ENCODE measurements around the gene GABRB3.

The GABRB3 gene

DNA sequence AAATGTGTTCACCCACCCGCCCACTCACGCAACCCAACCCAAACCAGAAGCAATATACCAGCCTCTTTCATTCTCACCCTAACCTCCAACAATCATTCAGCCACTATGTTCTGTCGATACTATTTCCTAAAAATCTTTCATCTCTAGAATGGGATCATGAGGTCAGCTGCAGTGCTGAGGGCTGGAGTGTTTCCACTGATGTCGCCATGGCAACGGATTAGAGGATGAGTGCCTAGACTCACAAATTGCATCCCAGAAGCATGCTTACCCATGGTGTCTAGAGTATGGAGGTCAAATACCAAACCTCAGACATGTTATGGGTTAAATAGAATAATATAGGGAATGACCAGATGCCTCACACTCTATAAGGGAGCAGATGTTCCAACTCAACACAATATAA is 138.5 kb downstream of the GABRB3 start:
- TF ChIP-seq, protein P1, sequence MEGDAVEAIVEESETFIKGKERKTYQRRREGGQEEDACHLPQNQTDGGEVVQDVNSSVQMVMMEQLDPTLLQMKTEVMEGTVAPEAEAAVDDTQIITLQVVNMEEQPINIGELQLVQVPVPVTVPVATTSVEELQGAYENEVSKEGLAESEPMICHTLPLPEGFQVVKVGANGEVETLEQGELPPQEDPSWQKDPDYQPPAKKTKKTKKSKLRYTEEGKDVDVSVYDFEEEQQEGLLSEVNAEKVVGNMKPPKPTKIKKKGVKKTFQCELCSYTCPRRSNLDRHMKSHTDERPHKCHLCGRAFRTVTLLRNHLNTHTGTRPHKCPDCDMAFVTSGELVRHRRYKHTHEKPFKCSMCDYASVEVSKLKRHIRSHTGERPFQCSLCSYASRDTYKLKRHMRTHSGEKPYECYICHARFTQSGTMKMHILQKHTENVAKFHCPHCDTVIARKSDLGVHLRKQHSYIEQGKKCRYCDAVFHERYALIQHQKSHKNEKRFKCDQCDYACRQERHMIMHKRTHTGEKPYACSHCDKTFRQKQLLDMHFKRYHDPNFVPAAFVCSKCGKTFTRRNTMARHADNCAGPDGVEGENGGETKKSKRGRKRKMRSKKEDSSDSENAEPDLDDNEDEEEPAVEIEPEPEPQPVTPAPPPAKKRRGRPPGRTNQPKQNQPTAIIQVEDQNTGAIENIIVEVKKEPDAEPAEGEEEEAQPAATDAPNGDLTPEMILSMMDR (IDR thresholded peaks at IDR 0.05; ENCODE audit: low read depth, low read length), result no peak
- no peak overlapping the region for H3K4me3 ChIP-seq (ENCODE audit: low read depth, low read length)

DNA sequence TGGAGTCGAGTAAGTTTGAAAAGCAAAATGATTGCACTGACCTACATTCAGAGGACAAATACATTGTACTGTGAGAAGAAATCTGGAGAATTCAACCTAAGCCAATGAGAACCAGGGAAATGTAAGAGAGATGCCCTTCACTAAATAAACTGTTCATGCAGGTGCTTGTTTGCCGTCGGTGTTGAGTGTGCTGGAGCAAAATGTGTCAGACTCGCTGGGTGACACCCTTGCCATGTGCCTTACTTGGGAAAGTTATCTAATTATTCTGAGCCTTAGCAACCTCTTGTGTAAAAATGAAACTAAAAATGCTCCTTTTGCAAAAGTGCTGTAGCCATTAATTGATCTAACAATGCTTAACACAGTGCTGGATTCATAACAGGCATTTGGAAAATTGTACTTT is 140.4 kb downstream of the GABRB3 start:
- no peak overlapping the region for H3K4me3 ChIP-seq (ENCODE audit: low read depth, low read length)
- TF ChIP-seq, protein P1 (IDR thresholded peaks at IDR 0.05; ENCODE audit: low read depth, low read length), result no peak

DNA sequence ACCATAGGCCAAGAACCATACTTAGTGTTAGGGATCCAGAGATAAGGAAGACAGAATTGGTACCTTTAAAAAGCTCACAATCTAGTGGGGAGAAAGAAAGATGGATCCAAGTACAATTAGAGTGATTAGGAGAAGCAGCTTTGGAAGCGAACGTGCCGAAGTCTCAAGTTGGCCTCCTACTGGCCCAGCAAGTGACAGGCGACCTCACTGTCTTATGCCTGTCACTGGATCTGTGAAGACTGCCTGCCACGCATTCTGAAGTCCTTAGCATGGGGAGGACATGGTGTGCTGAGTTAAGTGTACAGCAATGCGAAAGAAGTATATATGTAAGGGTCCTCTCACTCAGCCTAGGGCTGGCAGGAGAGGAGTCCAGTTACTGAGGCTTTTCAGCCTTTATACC is 141.0 kb downstream of the GABRB3 start:
- H3K4me3 ChIP-seq (ENCODE audit: low read depth, low read length), result no peak overlapping the region
- TF ChIP-seq, protein P1 (IDR thresholded peaks at IDR 0.05; ENCODE audit: low read depth, low read length), result no peak

DNA sequence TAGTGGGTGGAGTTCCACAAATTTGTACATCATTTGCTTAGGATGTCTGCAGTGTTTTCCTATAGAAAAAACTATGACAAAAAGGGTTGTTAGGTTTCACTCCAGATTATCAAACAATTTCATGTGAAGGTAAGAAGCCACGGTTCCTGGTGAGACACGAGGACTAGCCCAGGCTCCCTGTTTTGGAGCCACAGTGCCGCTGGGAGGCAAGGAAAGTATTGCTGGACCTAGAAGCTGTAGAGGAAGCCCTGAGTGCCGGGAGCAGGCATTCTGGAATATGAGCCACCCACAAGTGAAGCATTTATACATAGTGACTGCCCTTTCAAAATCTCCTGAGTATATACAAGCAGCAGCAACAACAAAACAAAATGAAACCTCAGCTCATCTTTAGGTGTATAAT is 142.0 kb downstream of the GABRB3 start:
- no peak overlapping the region for H3K4me3 ChIP-seq (ENCODE audit: low read depth, low read length)
- TF ChIP-seq, protein P1 (IDR thresholded peaks at IDR 0.05; ENCODE audit: low read depth, low read length), result no peak

DNA sequence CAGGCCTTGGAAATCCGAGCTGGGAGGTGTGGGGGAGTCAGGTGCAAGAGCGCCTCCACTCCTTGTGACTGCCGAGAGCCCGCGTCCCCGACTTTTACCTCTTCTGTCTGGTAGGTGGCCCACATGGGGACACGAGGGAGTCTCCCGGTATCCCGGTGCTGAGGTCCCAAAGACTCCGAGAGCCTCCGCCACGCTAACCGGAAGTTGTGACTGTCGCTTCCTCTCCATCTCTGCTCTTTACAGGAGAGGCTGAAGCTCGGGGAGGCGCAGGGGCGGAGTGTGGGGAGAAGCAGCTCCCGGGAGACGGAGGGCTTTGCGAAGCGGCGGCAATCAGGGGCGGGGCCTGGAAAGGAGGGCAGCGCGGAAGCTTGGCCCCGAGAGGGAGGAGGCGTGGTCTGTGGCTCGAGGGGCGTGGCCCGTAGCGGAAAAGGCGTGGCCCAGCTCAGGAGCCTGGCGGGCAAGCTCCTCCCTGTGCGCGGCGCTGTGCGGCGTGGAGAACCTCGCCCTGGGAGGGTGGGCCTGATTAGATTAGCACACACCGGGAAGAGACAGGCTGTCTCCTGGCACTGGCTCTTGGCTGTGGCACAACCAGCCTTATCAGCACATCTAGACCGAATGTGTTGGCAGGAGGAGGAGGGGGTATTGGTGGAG is 143.9 kb downstream of the GABRB3 start:
- no peak overlapping the region for H3K4me3 ChIP-seq (ENCODE audit: low read depth, low read length)
- TF ChIP-seq, protein P1 (IDR thresholded peaks at IDR 0.05; ENCODE audit: low read depth, low read length), result no peak

DNA sequence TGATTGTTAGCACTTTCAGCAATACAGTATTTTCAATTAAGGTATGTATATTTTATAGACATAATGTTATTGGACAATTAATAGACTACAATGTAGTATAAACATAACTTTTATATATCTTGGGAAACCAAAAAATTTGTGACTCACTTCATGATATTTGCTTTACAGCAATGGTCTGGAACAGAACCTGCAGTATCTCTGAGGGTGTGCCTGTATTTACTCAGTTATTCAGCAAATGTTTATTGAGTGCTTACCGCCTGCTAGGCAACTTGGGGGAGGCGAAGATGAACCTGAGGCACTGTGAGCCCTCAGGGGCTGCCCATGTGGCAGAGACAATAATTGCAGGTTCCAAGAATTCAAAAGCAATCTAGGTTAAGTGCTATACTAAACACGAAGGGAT is 144.8 kb downstream of the GABRB3 start:
- TF ChIP-seq, protein P1 (IDR thresholded peaks at IDR 0.05; ENCODE audit: low read depth, low read length), result no peak
- no peak overlapping the region for H3K4me3 ChIP-seq (ENCODE audit: low read depth, low read length)

DNA sequence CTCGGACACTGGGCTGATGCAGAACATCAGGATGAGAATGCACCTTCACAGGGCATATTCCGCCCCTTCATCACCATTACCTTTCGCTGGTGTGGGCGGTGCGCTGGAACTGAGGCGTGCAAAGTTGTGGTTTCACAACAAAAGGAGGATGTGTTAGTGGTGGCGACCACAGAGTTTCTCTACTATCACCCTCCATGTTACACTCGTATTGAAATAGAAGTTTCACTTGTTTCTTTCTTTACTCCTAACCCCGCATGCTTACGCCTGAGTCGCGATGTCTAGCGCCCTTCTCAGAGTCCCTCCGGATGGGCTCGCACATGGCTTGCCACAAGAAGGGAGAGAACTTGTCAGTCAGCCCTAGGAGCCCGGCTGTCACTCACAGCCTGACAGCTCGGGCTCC is 148.7 kb downstream of the GABRB3 start:
- no peak overlapping the region for H3K4me3 ChIP-seq (ENCODE audit: low read depth, low read length)
- TF ChIP-seq, protein P1 (IDR thresholded peaks at IDR 0.05; ENCODE audit: low read depth, low read length), result no peak

All from WI38 (cell line).